GM23338 (cell line): Measurements from ENCODE around the gene GPR4. TPM values are rescaled to one million over a fixed set of nuclear protein-coding genes. Genes with fewer than 3 reads are reported as not detected.

Experiments
- ATAC-seq: fragments of 200-7000 bp; cut with Tn5 transposase; 3 replicates; pipeline ENCODE4 v1.9.1; 2020
- DNase-seq: peaks from one replicate; pipeline ENCODE4 v3.0.0-alpha.2; 2015; ENCODE audit warnings: low spot score
- H2AFZ ChIP-seq: fragments of 200-600 bp; sonication (generic); 2 replicates; pipeline ENCODE4 v1.8.0; 2016; ENCODE audit warnings: antibody characterized with exemption, mild to moderate bottlenecking, moderate library complexity
- H3F3A ChIP-seq: fragments of 200-600 bp; sonication (generic); replicated peaks from 2 replicates; pipeline ENCODE4 v1.8.0; 2017; ENCODE audit warnings: antibody characterized with exemption, mixed run types, low read depth
- H3K27ac ChIP-seq: fragments of 200-600 bp; sonication (generic); 2 replicates; pipeline ENCODE4 v1.6.1; 2016; ENCODE audit warnings: low read depth
- H3K27me3 ChIP-seq: fragments of 200-600 bp; sonication (generic); 2 replicates; pipeline ENCODE4 v1.8.0; 2016; ENCODE audit warnings: mild to moderate bottlenecking, mixed run types, moderate library complexity; ENCODE audit not compliant: insufficient read depth
- H3K36me3 ChIP-seq: fragments of 200-600 bp; sonication (generic); 2 replicates; pipeline ENCODE4 v1.8.0; 2016; ENCODE audit warnings: mild to moderate bottlenecking; ENCODE audit not compliant: insufficient read depth
- H3K4me1 ChIP-seq: fragments of 200-600 bp; sonication (generic); 2 replicates; pipeline ENCODE4 v1.8.0; 2016; ENCODE audit warnings: mild to moderate bottlenecking, moderate library complexity; ENCODE audit not compliant: insufficient read depth
- H3K4me2 ChIP-seq: fragments of 200-600 bp; sonication (generic); 2 replicates; pipeline ENCODE4 v1.7.1; 2017; ENCODE audit warnings: mixed run types
- H3K4me3 ChIP-seq: fragments of 200-600 bp; sonication (generic); 2 replicates; pipeline ENCODE4 v1.6.1; 2016; ENCODE audit warnings: mixed run types
- H3K79me2 ChIP-seq: fragments of 200-600 bp; sonication (generic); replicated peaks from 2 replicates; pipeline ENCODE4 v1.8.0; 2017; ENCODE audit warnings: mild to moderate bottlenecking; ENCODE audit not compliant: insufficient read depth
- H3K9me2 ChIP-seq: fragments of 200-600 bp; sonication (generic); 2 replicates; pipeline ENCODE4 v1.8.0; 2017; ENCODE audit not compliant: insufficient read depth
- H4K20me1 ChIP-seq: fragments of 200-600 bp; sonication (generic); replicated peaks from 2 replicates; pipeline ENCODE4 v1.8.0; 2017; ENCODE audit warnings: mild to moderate bottlenecking; ENCODE audit not compliant: insufficient read depth
- H3K27ac Mint-ChIP-seq: 2 replicates; pipeline ENCODE4 v1.8.0; 2020; ENCODE audit warnings: inconsistent platforms, mild to moderate bottlenecking, moderate library complexity, mixed read lengths
- H3K27me3 Mint-ChIP-seq: 3 replicates; pipeline ENCODE4 v1.8.0; 2022; ENCODE audit warnings: low read depth, mild to moderate bottlenecking, moderate library complexity, mixed read lengths, inconsistent platforms; ENCODE audit not compliant: insufficient read depth, poor library complexity
- H3K36me3 Mint-ChIP-seq: 3 replicates; pipeline ENCODE4 v1.8.0; 2021; ENCODE audit warnings: low read depth, mild to moderate bottlenecking, inconsistent platforms, moderate library complexity, mixed read lengths
- H3K4me1 Mint-ChIP-seq: 3 replicates; pipeline ENCODE4 v1.8.0; 2020; ENCODE audit warnings: mild to moderate bottlenecking, inconsistent platforms, mixed read lengths
- H3K4me3 Mint-ChIP-seq: 3 replicates; pipeline ENCODE4 v1.8.0; 2021; ENCODE audit warnings: moderate library complexity, mild to moderate bottlenecking, inconsistent platforms, mixed read lengths
- H3K9me3 Mint-ChIP-seq: 3 replicates; pipeline ENCODE4 v1.8.0; 2020; ENCODE audit warnings: moderate library complexity, mild to moderate bottlenecking, inconsistent platforms, mixed read lengths
- CTCF ChIP-seq, 2 experiments: fragments of 200-600 bp in 1 of 2; sonication (generic) in 1 of 2; conservative IDR thresholded peaks; 2 replicates each; pipeline versions ENCODE4 v1.5.1 to v1.6.1; 2016 to 2017; ENCODE audit warnings: antibody characterized with exemption in 2 of 2, low read depth in 2 of 2, mild to moderate bottlenecking in 2 of 2, moderate library complexity in 1 of 2
- EZH2phosphoT487 ChIP-seq: fragments of 200-600 bp; sonication (generic); IDR thresholded peaks from one replicate; pipeline ENCODE4 v1.8.1; 2018; ENCODE audit warnings: antibody characterized with exemption; ENCODE audit not compliant: unreplicated experiment
- POLR2AphosphoS5 ChIP-seq: IDR thresholded peaks from 2 replicates; pipeline ENCODE4 v1.6.1; 2016; ENCODE audit warnings: antibody characterized with exemption, low read depth
- ZNF331 ChIP-seq: fragments of 250-450 bp; sonication (Bioruptor Pico); IDR thresholded peaks from 2 replicates; pipeline ENCODE4 v1.5.0; 2020; ENCODE audit warnings: low read depth, mild to moderate bottlenecking, moderate library complexity
- ZNF462 ChIP-seq: fragments of 250-450 bp; sonication (Bioruptor Pico); IDR thresholded peaks from 2 replicates; pipeline ENCODE4 v1.5.0; 2020; ENCODE audit warnings: mild to moderate bottlenecking, moderate library complexity
- polyA plus RNA-seq: library from polyadenylated mRNA; unstranded; fragments of >200 nt; fragmentation: Nextera tagmentation; extraction: Ambion mirVana; gene quantifications from 2 replicates; pipeline ENCODE4 v1.2.1, GENCODE V29; 2016
- total RNA-seq: library from RNA; depleted of rRNA; stranded (reverse); fragments of >200 nt; shearing (Covaris generic); gene quantifications from 2 replicates; pipeline ENCODE4 v1.2.3, GENCODE V29; 2014

The GPR4 gene
- total and polyA plus RNA-seq, 2 experiments from 2014 or later, result 0.06 to 0.14 TPM

DNA sequence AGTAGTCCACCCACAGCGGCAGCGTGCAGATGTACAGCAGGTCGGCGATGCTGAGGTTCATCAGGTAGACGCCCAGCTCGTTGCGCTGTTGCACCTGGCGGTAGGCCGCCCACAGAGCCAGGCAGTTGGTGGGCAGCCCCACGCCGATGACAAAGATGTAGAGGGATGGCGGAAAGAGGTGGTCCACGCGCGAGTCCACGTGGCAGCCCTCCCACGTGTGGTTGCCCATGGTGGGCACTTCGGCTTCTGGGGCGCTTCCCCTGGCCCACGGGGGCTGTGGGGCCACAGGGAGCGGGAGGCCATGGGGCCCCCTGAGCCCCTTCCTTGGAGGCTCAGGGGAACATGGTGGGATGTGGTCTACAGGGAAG, 10.4 kb downstream of the GPR4 start (continued):
- TF ChIP-seq ZNF462 (CRISPR knock-in tag), result no peak

DNA sequence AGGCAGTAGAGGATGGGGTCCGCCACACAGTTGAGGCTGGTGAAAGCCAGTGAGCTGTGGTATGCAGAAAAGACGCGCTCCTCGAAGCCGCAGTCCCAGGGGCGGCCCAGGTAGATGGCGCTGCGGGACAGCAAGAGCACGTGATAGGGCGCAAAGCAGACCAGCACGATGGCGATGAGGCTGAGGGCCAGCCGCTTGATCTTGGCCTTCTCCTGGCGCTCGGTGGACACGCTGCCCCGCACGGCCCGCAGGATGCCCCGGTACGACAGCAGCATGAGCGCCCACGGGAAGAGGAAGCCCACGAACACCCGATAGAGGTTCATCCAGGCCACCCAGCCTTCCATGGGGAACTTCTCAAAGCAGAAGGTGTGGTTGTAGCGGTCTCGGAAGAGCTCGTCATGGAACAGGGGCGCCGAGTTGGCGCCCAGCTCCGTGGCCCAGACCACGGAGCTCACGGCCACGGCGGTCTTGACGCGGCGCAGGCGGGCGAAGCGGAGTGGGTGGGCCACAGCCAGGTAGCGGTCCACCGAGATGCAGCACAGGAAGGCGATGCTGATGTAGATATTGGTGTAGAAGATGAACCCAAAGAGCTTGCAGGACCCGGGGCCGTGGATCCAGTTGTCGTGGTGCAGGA, 10.9 kb downstream of the GPR4 start:
- Histone ChIP-seq H3K27me3 (peaks cover 47% of the 10 kb centered on the region), H3K4me2 (peak overlapping the region; percentile 68)

More for the DNA sequence above, 10.9 kb downstream of the GPR4 start:
- Histone ChIP-seq H3K4me3 (peak overlapping the region; percentile 39; the same call in 1 of the 2 replicates), H3K36me3 (no peaks in the 10 kb centered on the region), H4K20me1 (no peaks in the 10 kb centered on the region; the same call in 1 of the 2 replicates), H3K9me2 (no peaks in the 10 kb centered on the region), H2AFZ (peak overlapping the region; percentile 92), H3K27ac (no peak overlapping the region), H3K4me1 (0 out of 2 replicates have a peak, but pooled peaks cover 4% of the 10 kb centered on the region), H3K79me2 (no peaks in the 10 kb centered on the region), H3F3A (peaks cover 3% of the 10 kb centered on the region; the same call in 1 of the 2 replicates)
- peaks cover 26% of the 10 kb centered on the region for H3K27me3 Mint-ChIP-seq
- H3K4me1 Mint-ChIP-seq, result peaks cover 5% of the 10 kb centered on the region; the same call in 2 of the 3 replicates
- peaks cover 8% of the 10 kb centered on the region; the same call in 2 of the 3 replicates for H3K9me3 Mint-ChIP-seq
- DNase-seq, result peak; percentile 88
- H3K4me3 Mint-ChIP-seq, result no peak overlapping the region
- H3K36me3 Mint-ChIP-seq, result no peaks in the 10 kb centered on the region; the same call in 2 of the 3 replicates
- TF ChIP-seq ZNF462 (CRISPR knock-in tag), result no peak
- TF ChIP-seq CTCF (conservative IDR thresholded peaks at IDR 0.05; ENCODE audit: low read depth in 2 of 2), result peak; percentile 48 to 94
- TF ChIP-seq EZH2phosphoT487, result no peak
- TF ChIP-seq ZNF331 (CRISPR knock-in tag), result no peak
- TF ChIP-seq POLR2AphosphoS5, result no peak
- no peak overlapping the region for H3K27ac Mint-ChIP-seq
- ATAC-seq, result peak; percentile 98
